Suprapubic skin (tissue), 3 donors: ENCODE data around the gene CDC42EP1.
A peak's percentile ranks its signal among the peaks of the same experiment; 100 is the strongest.

Experiments used
- CTCF ChIP-seq, 2 donors: fragments of 200-600 bp in 1 of 2; fragments of 450-650 bp in 1 of 2; sonication (generic) in 1 of 2; IDR thresholded peaks; one replicate each; pipeline ENCODE4 v1.5.1; 2016 to 2019; ENCODE audit warnings: antibody characterized with exemption in 2 of 2, mild to moderate bottlenecking in 1 of 2, moderate library complexity in 1 of 2
- POLR2AphosphoS5 ChIP-seq, 3 donors: sonication (generic); formaldehyde crosslinking; IDR thresholded peaks; one replicate each; pipeline ENCODE4 v1.6.1; 2017; ENCODE audit warnings: antibody characterized with exemption in 3 of 3

- TF ChIP-seq CTCF (IDR thresholded peaks at IDR 0.05) (no peak), POLR2AphosphoS5 (IDR thresholded peaks at IDR 0.05) (peak in 2 of 3 donors; percentile 84 to 90)
Measured at GRCh38 chr22:37608477-37609239, 48.4 kb downstream of the CDC42EP1 start, which contains the start of gene GGA1.
